ENCODE data around the gene PLCB1. TPM values are rescaled to one million over a fixed set of nuclear protein-coding genes. Genes with fewer than 3 reads are reported as not detected.

Gene PLCB1
- total RNA-seq, 1 experiment from 2014 or later, result 11.3 TPM

DNA sequence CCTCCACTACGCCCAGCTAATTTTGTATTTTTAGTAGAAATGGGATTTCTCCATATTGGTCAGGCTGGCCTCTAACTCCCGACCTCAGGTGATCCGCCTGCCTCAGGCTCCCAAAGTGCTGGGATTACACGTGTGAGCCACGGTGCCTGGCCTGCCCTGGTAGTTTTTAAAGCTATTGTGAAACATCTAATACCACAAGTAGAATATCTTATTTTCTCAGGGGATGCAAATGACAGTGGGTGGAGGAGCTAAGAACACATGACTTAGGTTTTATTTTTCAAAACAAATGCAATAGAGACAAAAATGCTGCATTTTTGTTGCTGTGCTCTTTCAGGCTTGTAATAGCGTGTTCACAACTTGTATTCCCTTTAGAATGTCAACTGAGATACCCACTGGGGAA is 671.9 kb downstream of the PLCB1 start:
- Mint-ChIP-seq H3K27ac (no peak overlapping the region), H3K36me3 (no peaks in the 10 kb centered on the region), H3K4me3 (no peak overlapping the region), H3K4me1 (peaks cover 25% of the 10 kb centered on the region), H3K27me3 (ENCODE audit: low read depth) (no peaks in the 10 kb centered on the region), H3K9me3 (no peaks in the 10 kb centered on the region)
- TF ChIP-seq ZNF281 (CRISPR knock-in tag; IDR thresholded peaks at IDR 0.05), result no peak
- TF ChIP-seq, protein P1, sequence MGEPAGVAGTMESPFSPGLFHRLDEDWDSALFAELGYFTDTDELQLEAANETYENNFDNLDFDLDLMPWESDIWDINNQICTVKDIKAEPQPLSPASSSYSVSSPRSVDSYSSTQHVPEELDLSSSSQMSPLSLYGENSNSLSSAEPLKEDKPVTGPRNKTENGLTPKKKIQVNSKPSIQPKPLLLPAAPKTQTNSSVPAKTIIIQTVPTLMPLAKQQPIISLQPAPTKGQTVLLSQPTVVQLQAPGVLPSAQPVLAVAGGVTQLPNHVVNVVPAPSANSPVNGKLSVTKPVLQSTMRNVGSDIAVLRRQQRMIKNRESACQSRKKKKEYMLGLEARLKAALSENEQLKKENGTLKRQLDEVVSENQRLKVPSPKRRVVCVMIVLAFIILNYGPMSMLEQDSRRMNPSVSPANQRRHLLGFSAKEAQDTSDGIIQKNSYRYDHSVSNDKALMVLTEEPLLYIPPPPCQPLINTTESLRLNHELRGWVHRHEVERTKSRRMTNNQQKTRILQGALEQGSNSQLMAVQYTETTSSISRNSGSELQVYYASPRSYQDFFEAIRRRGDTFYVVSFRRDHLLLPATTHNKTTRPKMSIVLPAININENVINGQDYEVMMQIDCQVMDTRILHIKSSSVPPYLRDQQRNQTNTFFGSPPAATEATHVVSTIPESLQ (CRISPR knock-in tag; IDR thresholded peaks at IDR 0.05), result no peak
- no peak for TF ChIP-seq ETV6 (CRISPR knock-in tag; IDR thresholded peaks at IDR 0.05)
- TF ChIP-seq, protein P2, sequence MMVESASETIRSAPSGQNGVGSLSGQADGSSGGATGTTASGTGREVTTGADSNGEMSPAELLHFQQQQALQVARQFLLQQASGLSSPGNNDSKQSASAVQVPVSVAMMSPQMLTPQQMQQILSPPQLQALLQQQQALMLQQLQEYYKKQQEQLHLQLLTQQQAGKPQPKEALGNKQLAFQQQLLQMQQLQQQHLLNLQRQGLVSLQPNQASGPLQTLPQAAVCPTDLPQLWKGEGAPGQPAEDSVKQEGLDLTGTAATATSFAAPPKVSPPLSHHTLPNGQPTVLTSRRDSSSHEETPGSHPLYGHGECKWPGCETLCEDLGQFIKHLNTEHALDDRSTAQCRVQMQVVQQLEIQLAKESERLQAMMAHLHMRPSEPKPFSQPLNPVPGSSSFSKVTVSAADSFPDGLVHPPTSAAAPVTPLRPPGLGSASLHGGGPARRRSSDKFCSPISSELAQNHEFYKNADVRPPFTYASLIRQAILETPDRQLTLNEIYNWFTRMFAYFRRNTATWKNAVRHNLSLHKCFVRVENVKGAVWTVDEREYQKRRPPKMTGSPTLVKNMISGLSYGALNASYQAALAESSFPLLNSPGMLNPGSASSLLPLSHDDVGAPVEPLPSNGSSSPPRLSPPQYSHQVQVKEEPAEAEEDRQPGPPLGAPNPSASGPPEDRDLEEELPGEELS (CRISPR knock-in tag; IDR thresholded peaks at IDR 0.05), result no peak
- no peak for TF ChIP-seq EMX1 (CRISPR knock-in tag; IDR thresholded peaks at IDR 0.05)
- no peak for TF ChIP-seq RORB (CRISPR knock-in tag; IDR thresholded peaks at IDR 0.05)
- no peak for TF ChIP-seq SMAD4 (CRISPR knock-in tag; IDR thresholded peaks at IDR 0.05)
- no peak for TF ChIP-seq ZNF263 (CRISPR knock-in tag; IDR thresholded peaks at IDR 0.05; ENCODE audit: low read depth)
- DNase-seq (ENCODE audit: low spot score) (no peak), ATAC-seq (no peak)
- POLR2A ChIA-PET, result no interaction called here
- CTCF ChIA-PET, result interaction anchor here (1.1 to 1.8 kb wide), 3 partner anchors 40 to 589 kb away, joined by 3 to 6 read pairs (median 5); no protein-coding TSS in a partner anchor

DNA sequence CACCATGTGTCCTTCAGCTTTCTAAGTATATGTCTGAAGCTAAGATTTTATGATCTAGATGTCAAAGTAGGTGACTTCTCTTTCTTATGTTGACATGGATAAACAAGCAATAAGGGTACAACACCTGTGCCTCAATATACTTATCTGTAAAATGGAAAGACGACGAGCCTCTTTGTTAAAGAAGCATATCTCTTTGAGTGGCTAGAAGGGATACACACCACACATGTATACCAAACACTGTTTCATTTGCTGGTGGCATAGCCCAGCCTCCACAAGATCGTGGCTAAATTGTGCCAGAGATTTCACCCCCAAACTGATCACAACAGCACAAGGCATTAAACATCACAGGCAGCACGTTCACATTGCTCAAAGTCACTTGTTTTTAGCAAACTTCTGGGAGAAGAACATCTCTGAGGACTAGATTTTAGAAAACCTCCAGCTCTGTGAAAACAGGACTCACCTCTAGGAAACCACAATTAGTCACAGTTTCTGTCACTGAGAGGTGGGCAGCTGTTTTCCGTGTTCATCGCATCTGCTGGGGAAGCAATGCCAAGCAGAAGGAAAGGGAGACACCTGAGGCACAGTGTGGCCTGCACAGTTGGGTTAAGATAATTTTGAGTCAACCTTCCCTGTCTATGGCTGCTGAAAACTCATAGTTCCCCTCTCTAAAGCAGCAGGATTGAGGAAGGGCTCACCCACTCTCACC is 673.8 kb downstream of the PLCB1 start:
- H3K9me3 Mint-ChIP-seq, result no peaks in the 10 kb centered on the region
- DNase-seq (ENCODE audit: low spot score) (no peak), ATAC-seq (no peak)
- ChIA-PET CTCF (interaction anchor here (1.1 kb wide), 1 partner anchor 48 kb away, joined by 4 read pairs; no protein-coding TSS in a partner anchor), POLR2A (no interaction called here)
- no peaks in the 10 kb centered on the region for H3K27me3 Mint-ChIP-seq (ENCODE audit: low read depth)
- H3K4me1 Mint-ChIP-seq, result peaks cover 45% of the 10 kb centered on the region
- H3K27ac Mint-ChIP-seq, result no peak overlapping the region
- no peaks in the 10 kb centered on the region for H3K36me3 Mint-ChIP-seq
- no peak overlapping the region for H3K4me3 Mint-ChIP-seq
- TF ChIP-seq, protein P3, sequence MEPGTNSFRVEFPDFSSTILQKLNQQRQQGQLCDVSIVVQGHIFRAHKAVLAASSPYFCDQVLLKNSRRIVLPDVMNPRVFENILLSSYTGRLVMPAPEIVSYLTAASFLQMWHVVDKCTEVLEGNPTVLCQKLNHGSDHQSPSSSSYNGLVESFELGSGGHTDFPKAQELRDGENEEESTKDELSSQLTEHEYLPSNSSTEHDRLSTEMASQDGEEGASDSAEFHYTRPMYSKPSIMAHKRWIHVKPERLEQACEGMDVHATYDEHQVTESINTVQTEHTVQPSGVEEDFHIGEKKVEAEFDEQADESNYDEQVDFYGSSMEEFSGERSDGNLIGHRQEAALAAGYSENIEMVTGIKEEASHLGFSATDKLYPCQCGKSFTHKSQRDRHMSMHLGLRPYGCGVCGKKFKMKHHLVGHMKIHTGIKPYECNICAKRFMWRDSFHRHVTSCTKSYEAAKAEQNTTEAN (CRISPR knock-in tag; IDR thresholded peaks at IDR 0.05), result no peak
- TF ChIP-seq ARID4B (CRISPR knock-in tag; IDR thresholded peaks at IDR 0.05; ENCODE audit: borderline replicate concordance) (no peak), AFF4 (CRISPR knock-in tag; IDR thresholded peaks at IDR 0.05; ENCODE audit: borderline replicate concordance) (no peak), GTF2I (CRISPR knock-in tag; conservative IDR thresholded peaks at IDR 0.05) (no peak), MXD4 (CRISPR knock-in tag; IDR thresholded peaks at IDR 0.05; ENCODE audit: borderline replicate concordance) (no peak), ZNF121 (CRISPR knock-in tag; IDR thresholded peaks at IDR 0.05) (no peak), ZNF219 (CRISPR knock-in tag; IDR thresholded peaks at IDR 0.05; ENCODE audit: borderline replicate concordance) (no peak)
- TF ChIP-seq, protein P4, sequence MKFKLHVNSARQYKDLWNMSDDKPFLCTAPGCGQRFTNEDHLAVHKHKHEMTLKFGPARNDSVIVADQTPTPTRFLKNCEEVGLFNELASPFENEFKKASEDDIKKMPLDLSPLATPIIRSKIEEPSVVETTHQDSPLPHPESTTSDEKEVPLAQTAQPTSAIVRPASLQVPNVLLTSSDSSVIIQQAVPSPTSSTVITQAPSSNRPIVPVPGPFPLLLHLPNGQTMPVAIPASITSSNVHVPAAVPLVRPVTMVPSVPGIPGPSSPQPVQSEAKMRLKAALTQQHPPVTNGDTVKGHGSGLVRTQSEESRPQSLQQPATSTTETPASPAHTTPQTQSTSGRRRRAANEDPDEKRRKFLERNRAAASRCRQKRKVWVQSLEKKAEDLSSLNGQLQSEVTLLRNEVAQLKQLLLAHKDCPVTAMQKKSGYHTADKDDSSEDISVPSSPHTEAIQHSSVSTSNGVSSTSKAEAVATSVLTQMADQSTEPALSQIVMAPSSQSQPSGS (CRISPR knock-in tag; IDR thresholded peaks at IDR 0.05; ENCODE audit: borderline replicate concordance, low read depth), result no peak

Data from WTC11 (cell line).